IPS-18c (cell line): ENCODE measurements around the gene PRKAG2.
"Not testable (repeated sequence)": the region's sequence is repeated elsewhere in the genome, so short reads cannot be mapped to it uniquely, and the experiment has no call there.

Experiments used
- H3K4me3 ChIP-seq: 2 replicates; pipeline ENCODE4 v1.7.0; 2013; ENCODE audit warnings: low read depth, mild to moderate bottlenecking, low read length, moderate library complexity; ENCODE audit not compliant: insufficient read depth
- H3K9me3 ChIP-seq: one replicate; pipeline ENCODE4 v1.6.1; 2013; ENCODE audit warnings: mild to moderate bottlenecking, low read length, moderate library complexity; ENCODE audit not compliant: control insufficient read depth, insufficient read depth

PRKAG2 gene

DNA sequence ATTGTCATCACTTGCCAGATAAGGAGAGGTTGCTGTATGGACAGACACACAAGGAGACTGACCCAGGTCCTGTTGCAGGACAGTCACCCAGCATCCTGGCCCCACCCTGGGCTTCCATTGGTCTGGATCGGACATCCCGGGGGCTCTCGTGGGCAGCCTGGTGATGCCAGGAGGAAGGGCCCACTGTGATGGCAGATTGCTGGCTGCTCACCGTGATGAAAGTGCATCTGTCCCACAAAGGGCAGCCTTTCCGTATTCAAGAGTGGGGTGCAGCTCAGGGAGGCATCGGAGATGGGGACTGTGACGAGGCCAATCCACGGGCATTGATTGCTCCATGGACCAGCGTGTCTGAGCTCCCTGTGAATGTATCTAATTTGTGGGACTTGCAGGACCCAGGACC, 41.3 kb downstream of the PRKAG2 start:
- no peaks in the 10 kb centered on the region for H3K9me3 ChIP-seq
- no peak overlapping the region for H3K4me3 ChIP-seq

DNA sequence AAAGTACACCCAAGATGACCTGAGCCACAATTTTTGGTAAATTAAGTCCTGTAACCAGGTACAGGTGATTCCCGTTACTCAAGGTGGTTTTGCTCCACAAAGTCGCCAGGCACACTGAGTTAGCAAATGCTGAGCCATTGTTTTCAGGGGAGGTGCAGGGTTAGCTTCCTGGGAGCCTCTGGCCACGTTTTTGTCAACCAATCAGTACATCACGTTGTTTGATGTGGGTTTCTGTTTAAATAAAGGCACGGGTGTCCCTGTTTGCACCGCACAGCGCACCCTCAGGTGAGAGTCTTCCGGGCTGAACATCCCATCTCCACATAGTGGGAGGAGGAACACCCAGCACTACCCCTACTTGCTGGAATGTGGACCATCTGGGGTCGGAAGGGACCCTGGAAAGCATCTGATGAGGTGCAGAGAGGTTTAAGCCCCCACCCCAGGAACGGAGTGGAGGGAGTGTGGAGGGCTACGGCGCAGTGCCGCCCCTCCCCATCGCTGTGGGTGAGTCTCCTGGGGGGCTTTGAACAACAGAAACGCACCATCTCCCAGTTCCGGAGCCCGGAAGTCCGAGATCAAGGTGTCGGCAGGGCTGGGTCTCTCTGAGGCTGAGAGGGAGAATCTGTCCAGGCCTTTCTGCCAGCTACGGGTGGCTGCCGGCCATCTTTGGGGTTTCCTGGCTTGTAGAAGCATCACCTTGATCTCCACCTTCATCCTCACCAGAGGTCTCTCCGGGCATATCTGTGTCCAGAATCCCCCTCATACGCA, 42.5 kb downstream of the PRKAG2 start:
- no peaks in the 10 kb centered on the region for H3K9me3 ChIP-seq
- H3K4me3 ChIP-seq = no peak overlapping the region

DNA sequence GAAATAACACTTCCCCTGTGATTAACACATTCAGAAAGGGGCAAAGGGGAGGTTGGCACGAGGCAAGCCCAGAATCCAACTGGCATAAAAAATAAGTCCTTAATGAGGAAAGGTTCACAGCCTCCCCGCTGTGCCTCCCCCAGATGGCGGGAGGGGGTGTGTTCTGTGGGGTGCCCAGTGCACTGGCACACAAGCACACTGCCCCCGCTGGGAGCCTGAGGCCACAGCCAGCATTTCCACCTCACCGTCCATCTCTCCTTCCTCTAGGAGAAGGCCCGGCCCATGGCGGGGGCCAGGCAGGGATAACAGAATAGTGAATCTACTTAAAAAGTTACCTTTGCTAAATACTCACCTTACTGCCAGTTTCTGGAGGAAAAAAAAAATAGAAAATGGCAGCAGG, 43.2 kb downstream of the PRKAG2 start:
- no peaks in the 10 kb centered on the region for H3K9me3 ChIP-seq
- H3K4me3 ChIP-seq = no peak overlapping the region

GRCh38 chr7:151833213-151833651, 43.7 kb downstream of the PRKAG2 start:
- Histone ChIP-seq H3K4me3 (no peak overlapping the region), H3K9me3 (no peaks in the 10 kb centered on the region)

GRCh38 chr7:151832656-151833055, 44.3 kb downstream of the PRKAG2 start:
- H3K4me3 ChIP-seq = no peak overlapping the region
- H3K9me3 ChIP-seq = no peaks in the 10 kb centered on the region

DNA sequence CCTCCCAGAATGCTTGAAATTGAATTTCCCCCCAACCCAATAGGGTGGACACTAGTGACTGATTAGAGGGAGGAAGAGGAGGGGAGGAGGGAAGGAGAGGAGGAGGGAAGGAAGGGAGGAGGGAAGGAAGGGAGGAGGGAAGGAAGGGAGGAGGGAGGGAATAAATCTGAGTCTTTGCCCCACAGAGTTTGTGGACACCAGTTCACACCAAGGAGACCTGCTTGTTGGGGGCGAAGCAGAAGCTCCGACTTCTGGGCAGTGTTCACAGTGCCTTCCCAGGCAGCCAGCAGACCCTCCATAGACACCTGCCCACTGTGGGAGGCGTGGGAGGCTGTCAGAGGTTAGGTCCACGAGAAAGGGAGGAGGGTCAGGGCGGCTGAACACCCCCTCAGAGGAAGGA, 44.8 kb downstream of the PRKAG2 start:
- Histone ChIP-seq H3K4me3 (no peak overlapping the region), H3K9me3 (no peaks in the 10 kb centered on the region)

GRCh38 chr7:151831606-151832005, 45.3 kb downstream of the PRKAG2 start:
- no peak overlapping the region for H3K4me3 ChIP-seq

GRCh38 chr7:151830121-151830830, 46.6 kb downstream of the PRKAG2 start:
- H3K9me3 ChIP-seq = no peaks in the 10 kb centered on the region
- no peak overlapping the region for H3K4me3 ChIP-seq

More at GRCh38 chr7:151831606-151832005, 45.3 kb downstream of the PRKAG2 start:
- no peaks in the 10 kb centered on the region for H3K9me3 ChIP-seq

DNA sequence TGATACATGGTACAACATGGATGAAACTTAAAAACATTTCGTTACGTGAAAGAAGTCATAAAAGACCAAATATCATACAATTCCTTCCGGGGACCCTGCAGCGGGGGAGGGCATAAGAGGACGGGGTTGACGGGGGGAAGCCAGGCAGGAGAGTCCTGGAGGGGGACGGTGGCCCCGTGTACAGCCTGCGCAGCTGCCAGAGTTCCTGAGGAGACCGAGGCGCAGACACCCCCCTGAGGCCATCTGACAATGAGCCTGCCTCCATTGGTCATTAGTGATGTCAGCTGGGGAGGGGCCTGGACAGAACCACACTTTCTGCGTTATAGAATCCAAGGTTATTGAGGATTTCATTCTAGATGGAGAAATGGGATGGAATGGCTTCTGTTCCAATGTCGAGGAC, 47.2 kb downstream of the PRKAG2 start:
- H3K9me3 ChIP-seq = no peaks in the 10 kb centered on the region
- H3K4me3 ChIP-seq = no peak overlapping the region

- H3K4me3 ChIP-seq = no peak overlapping the region
- H3K9me3 ChIP-seq = no peaks in the 10 kb centered on the region
Observed at GRCh38 chr7:151827620-151828019, 49.3 kb downstream of the PRKAG2 start.

- H3K9me3 ChIP-seq, H3K4me3 ChIP-seq: not testable (repeated sequence)
Observed at GRCh38 chr7:151826316-151826715, 50.6 kb downstream of the PRKAG2 start.

DNA sequence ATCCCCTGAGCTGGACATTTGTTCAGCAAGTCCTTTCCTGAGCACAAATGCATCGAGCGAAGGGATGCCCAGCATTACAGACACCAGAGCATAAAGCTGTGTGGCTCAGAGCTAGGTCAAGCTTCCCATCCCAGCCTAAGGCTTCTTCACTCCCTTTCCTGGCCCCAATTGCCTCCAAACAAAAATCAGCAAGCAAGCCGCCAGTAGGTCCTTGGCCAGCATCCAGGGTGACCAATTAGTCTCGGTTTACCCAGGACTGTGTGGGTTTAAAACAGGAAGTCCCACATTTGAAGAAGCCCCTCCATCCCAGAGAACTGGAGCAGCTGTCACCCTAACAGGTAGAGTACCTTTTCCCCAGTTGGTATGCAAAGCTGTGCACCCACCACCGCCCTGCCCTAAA, 51.2 kb downstream of the PRKAG2 start:
- H3K4me3 ChIP-seq = no peak overlapping the region
- H3K9me3 ChIP-seq = no peaks in the 10 kb centered on the region

GRCh38 chr7:151824373-151824933, 52.5 kb downstream of the PRKAG2 start:
- Histone ChIP-seq H3K9me3 (no peaks in the 10 kb centered on the region), H3K4me3 (no peak overlapping the region)

GRCh38 chr7:151823566-151824372, 53.1 kb downstream of the PRKAG2 start:
- no peaks in the 10 kb centered on the region for H3K9me3 ChIP-seq
- H3K4me3 ChIP-seq = no peak overlapping the region

- H3K4me3 ChIP-seq = no peak overlapping the region
- H3K9me3 ChIP-seq = no peaks in the 10 kb centered on the region
Observed at GRCh38 chr7:151822541-151823181, 54.3 kb downstream of the PRKAG2 start.

DNA sequence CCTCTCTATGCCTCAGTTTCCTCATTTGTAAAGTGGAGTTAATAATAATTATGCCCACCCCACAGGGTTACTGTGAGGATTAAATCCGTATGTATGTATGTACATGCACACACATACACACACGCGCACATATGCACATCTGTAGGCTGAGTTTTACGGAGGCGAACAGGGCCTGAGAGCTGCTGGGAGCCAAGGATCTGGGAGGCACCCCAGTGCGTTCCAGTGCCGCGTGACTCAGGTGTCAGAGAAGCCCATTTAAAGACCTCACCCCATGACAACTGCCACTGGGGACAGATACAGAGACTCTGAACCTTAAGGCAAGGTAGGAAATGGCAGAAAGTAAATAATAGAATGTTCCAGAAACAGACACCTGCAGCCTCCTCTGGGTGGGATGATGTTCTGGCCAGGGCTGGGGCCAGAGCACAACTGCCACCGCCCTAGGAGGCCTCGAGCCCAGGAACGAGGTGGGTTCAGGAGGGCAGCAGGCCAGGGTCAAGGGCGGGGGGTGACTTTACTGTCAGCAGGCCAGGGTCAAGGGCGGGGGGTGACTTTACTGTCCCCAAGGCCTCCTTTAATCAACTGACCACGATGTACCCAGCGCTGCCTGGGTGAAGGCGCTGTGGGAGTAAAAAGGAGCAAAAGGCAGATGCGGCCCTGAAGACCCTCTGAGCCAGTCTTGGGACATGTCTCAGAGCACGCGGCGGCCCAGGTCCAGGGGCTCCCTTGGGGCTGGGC, 54.9 kb downstream of the PRKAG2 start:
- Histone ChIP-seq H3K4me3 (no peak overlapping the region), H3K9me3 (no peaks in the 10 kb centered on the region)
